Pericardium fibroblast (primary cell): ENCODE data around the gene RGS5. TPM values are rescaled to one million over a fixed set of nuclear protein-coding genes. Genes with fewer than 3 reads are reported as not detected.

Experiments
- total RNA-seq: library from RNA; depleted of rRNA; stranded (reverse); fragments of >200 nt; gene quantifications from 2 replicates; pipeline ENCODE4 v1.2.3, GENCODE V29; 2015

Gene RGS5
- 8.9 and 13.4 TPM in 2 replicates for total RNA-seq

GRCh38 chr1:163202833-163203451 lies at the start of gene RGS5:
TSS of gene RGS5 (minus strand) at chr1:163202916. CDS start at chr1:163202835, 81 bp downstream.

Other genes with a start within 250 kb of the RGS5 start
- 12.3 and 42.2 TPM in 2 replicates for gene RGS4, start 133.6 kb downstream of the RGS5 start, total RNA-seq
- 0.60 and 1.1 TPM in 2 replicates for gene NUF2, start 119.0 kb upstream of the RGS5 start, total RNA-seq